H9 (cell line): ENCODE results near the gene NRCAM. TPM values are rescaled to one million over a fixed set of nuclear protein-coding genes. Genes with fewer than 3 reads are reported as not detected.

Experiments used
- DNase-seq: peaks from one replicate; pipeline ENCODE4 v3.0.0-alpha.2; 2017
- H2AFZ ChIP-seq: one replicate; pipeline ENCODE4 v1.6.1; 2013; ENCODE audit warnings: mild to moderate bottlenecking, low read length, control low read depth, moderate library complexity
- H2AK5ac ChIP-seq: 2 replicates; pipeline ENCODE4 v1.6.1; 2013; ENCODE audit warnings: low read length, control low read depth, mixed read lengths; ENCODE audit not compliant: insufficient read length
- H2BK120ac ChIP-seq: one replicate; pipeline ENCODE4 v1.6.1; 2013; ENCODE audit warnings: low read depth, mild to moderate bottlenecking, low read length, control low read depth, inconsistent platforms; ENCODE audit not compliant: poor library complexity, severe bottlenecking
- H2BK12ac ChIP-seq: 2 replicates; pipeline ENCODE4 v1.6.1; 2013; ENCODE audit warnings: low read length, control low read depth, mixed read lengths, low read depth; ENCODE audit not compliant: insufficient read length
- H2BK15ac ChIP-seq: 2 replicates; pipeline ENCODE4 v1.6.1; 2013; ENCODE audit warnings: low read depth, low read length, control low read depth
- H2BK20ac ChIP-seq: one replicate; pipeline ENCODE4 v1.6.1; 2013; ENCODE audit warnings: low read depth, mild to moderate bottlenecking, low read length, control low read depth, inconsistent platforms; ENCODE audit not compliant: poor library complexity, severe bottlenecking
- H2BK5ac ChIP-seq: 2 replicates; pipeline ENCODE4 v1.6.1; 2013; ENCODE audit warnings: low read length, control low read depth, mixed read lengths; ENCODE audit not compliant: insufficient read length
- H3K14ac ChIP-seq: 2 replicates; pipeline ENCODE4 v1.6.1; 2013; ENCODE audit warnings: low read length, control low read depth; ENCODE audit not compliant: insufficient read depth
- H3K18ac ChIP-seq: 2 replicates; pipeline ENCODE4 v1.6.1; 2013; ENCODE audit warnings: low read depth, mild to moderate bottlenecking, mixed read lengths, low read length, control low read depth; ENCODE audit not compliant: insufficient read length
- H3K23ac ChIP-seq: 2 replicates; pipeline ENCODE4 v1.6.1; 2013; ENCODE audit warnings: low read length, control low read depth, mixed read lengths, low read depth; ENCODE audit not compliant: insufficient read length
- H3K23me2 ChIP-seq: 2 replicates; pipeline ENCODE4 v1.6.1; 2013; ENCODE audit warnings: low read depth, mild to moderate bottlenecking, mixed read lengths, low read length, control low read depth; ENCODE audit not compliant: insufficient read length, poor library complexity, severe bottlenecking
- H3K27ac ChIP-seq: 2 replicates; pipeline ENCODE4 v1.5.1; 2013; ENCODE audit warnings: low read length, control low read depth, mixed read lengths, low read depth; ENCODE audit not compliant: insufficient read length
- H3K27me3 ChIP-seq: 2 replicates; pipeline ENCODE4 v1.6.1; 2013; ENCODE audit warnings: low read length, control low read depth, inconsistent platforms; ENCODE audit not compliant: insufficient read depth
- H3K4ac ChIP-seq: 2 replicates; pipeline ENCODE4 v1.6.1; 2013; ENCODE audit warnings: low read depth, mild to moderate bottlenecking, control low read depth, inconsistent platforms, low read length, moderate library complexity
- H3K4me1 ChIP-seq: 2 replicates; pipeline ENCODE4 v1.6.1; 2013; ENCODE audit warnings: low read length, control low read depth, inconsistent platforms; ENCODE audit not compliant: insufficient read depth
- H3K4me2 ChIP-seq: 2 replicates; pipeline ENCODE4 v1.6.1; 2013; ENCODE audit warnings: low read length, control low read depth, mixed read lengths; ENCODE audit not compliant: insufficient read length, insufficient read depth
- H3K56ac ChIP-seq: 2 replicates; pipeline ENCODE4 v1.6.1; 2013; ENCODE audit warnings: low read depth, mild to moderate bottlenecking, mixed read lengths, low read length, control low read depth; ENCODE audit not compliant: insufficient read length
- H3K79me1 ChIP-seq: 2 replicates; pipeline ENCODE4 v1.6.1; 2013; ENCODE audit warnings: low read depth, mild to moderate bottlenecking, moderate library complexity, low read length, control low read depth, inconsistent platforms; ENCODE audit not compliant: insufficient read depth, poor library complexity, severe bottlenecking
- H3K79me2 ChIP-seq: 2 replicates; pipeline ENCODE4 v1.6.1; 2013; ENCODE audit warnings: low read length, control low read depth, inconsistent platforms; ENCODE audit not compliant: insufficient read depth
- H3K9ac ChIP-seq: 2 replicates; pipeline ENCODE4 v1.6.1; 2013; ENCODE audit warnings: low read length, control low read depth, mixed read lengths; ENCODE audit not compliant: insufficient read length; ENCODE audit errors: extremely low read depth
- H3K9me3 ChIP-seq: one replicate; pipeline ENCODE4 v1.6.1; 2013; ENCODE audit warnings: low read depth, low read length, inconsistent platforms; ENCODE audit not compliant: control insufficient read depth
- H3T11ph ChIP-seq: one replicate; pipeline ENCODE4 v1.6.1; 2013; ENCODE audit warnings: mild to moderate bottlenecking, low read length, control low read depth, inconsistent platforms
- H4K20me1 ChIP-seq: one replicate; pipeline ENCODE4 v1.6.1; 2013; ENCODE audit not compliant: control insufficient read depth, insufficient read length, insufficient read depth
- H4K5ac ChIP-seq: 2 replicates; pipeline ENCODE4 v1.6.1; 2013; ENCODE audit warnings: low read depth, mild to moderate bottlenecking, mixed read lengths, low read length, control low read depth; ENCODE audit not compliant: insufficient read length
- H4K8ac ChIP-seq: replicated peaks from 2 replicates; pipeline ENCODE4 v1.6.1; 2013; ENCODE audit warnings: low read length, control low read depth, mixed read lengths, low read depth; ENCODE audit not compliant: insufficient read length
- H4K91ac ChIP-seq: 2 replicates; pipeline ENCODE4 v1.6.1; 2013; ENCODE audit warnings: low read depth, mild to moderate bottlenecking, moderate library complexity, mixed read lengths, low read length, control low read depth; ENCODE audit not compliant: insufficient read length
- H3K27ac Mint-ChIP-seq, 3 experiments: 2 replicates in 2 of 3; 3 replicates in 1 of 3; pipeline ENCODE4 v1.8.0; 2020 to 2021; ENCODE audit warnings: mixed read lengths in 3 of 3, mild to moderate bottlenecking in 1 of 3, moderate library complexity in 1 of 3
- H3K27me3 Mint-ChIP-seq: 2 replicates; pipeline ENCODE4 v1.8.0; 2021; ENCODE audit warnings: low read depth, mild to moderate bottlenecking, moderate library complexity, mixed read lengths
- H3K36me3 Mint-ChIP-seq, 3 experiments: 2 replicates in 2 of 3; 3 replicates in 1 of 3; pipeline ENCODE4 v1.8.0; 2020 to 2021; ENCODE audit warnings: low read depth in 3 of 3, mixed read lengths in 3 of 3; ENCODE audit not compliant: insufficient read depth in 1 of 3
- H3K4me1 Mint-ChIP-seq, 2 experiments: 2 replicates each; pipeline ENCODE4 v1.8.0; 2020; ENCODE audit warnings: mixed read lengths in 2 of 2
- H3K4me3 Mint-ChIP-seq, 2 experiments: 2 replicates in 1 of 2; 3 replicates in 1 of 2; pipeline ENCODE4 v1.8.0; 2020 to 2021; ENCODE audit warnings: mild to moderate bottlenecking in 2 of 2, mixed read lengths in 2 of 2, moderate library complexity in 1 of 2
- H3K9me3 Mint-ChIP-seq, 2 experiments: 2 replicates in 1 of 2; 3 replicates in 1 of 2; pipeline ENCODE4 v1.8.0; 2020; ENCODE audit warnings: mild to moderate bottlenecking in 2 of 2, mixed read lengths in 2 of 2, moderate library complexity in 1 of 2
- WGBS: extraction: QIAGEN DNeasy Blood & Tissue Kit; methylation state at CpG from one replicate; pipeline ENCODE4 v1.1.7; 2013; ENCODE audit warnings: missing lambda C conversion rate, low lambda C conversion rate, mixed read lengths; ENCODE audit not compliant: insufficient read length; ENCODE audit errors: extremely low coverage; 5-methylcytosine and 5-hydroxymethylcytosine counted together
- total RNA-seq: library from RNA; stranded (reverse); gene quantifications from 2 replicates; pipeline ENCODE4 v1.2.1, GENCODE V29; 2021
- TF ChIP-seq, protein P1 (sequence below): fragments of 200-600 bp; sonication (generic); conservative IDR thresholded peaks from 3 replicates; pipeline ENCODE4 v1.8.0; 2021; ENCODE audit warnings: antibody characterized with exemption, mild to moderate bottlenecking

NRCAM gene
- total RNA-seq, 1 experiment from 2014 or later: 2.3 TPM

DNA sequence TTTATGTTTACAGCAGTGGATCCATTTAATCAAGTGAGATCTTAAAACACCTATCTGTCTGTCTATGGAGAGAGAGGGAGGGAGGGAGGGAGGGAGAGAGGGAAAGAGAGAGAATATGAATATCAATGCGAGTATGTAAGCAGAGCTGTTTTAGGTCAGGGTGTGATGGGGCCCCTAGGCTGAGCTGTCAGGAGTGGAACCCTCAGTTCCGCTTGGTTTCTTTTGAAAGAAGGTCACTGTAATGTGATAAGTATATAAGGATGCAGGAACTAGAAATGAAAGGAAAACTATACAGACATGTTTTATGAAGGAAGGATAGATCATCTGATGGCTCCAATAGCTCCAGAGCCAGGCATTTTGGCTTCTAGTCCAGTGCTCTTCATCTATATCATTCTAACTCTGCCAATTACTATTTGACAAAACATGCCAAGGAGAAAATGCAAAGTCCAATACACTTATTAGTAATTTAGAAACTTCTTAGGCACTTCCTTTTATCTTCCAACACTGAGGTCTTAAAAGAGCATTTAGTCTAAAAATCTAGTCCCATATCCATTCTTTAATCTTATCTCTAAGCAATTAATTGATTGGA is 70.3 kb downstream of the NRCAM start:
- Mint-ChIP-seq H3K27ac (no peak overlapping the region), H3K27me3 (no peaks in the 10 kb centered on the region), H3K36me3 (no peaks in the 10 kb centered on the region), H3K4me3 (no peak overlapping the region), H3K4me1 (peaks cover 8 to 16% of the 10 kb centered on the region in 2 experiments; a peak in 3 of 4 replicates), H3K9me3 (peaks cover 3 to 7% of the 10 kb centered on the region in 2 experiments; a peak in 2 of 5 replicates)
- Histone ChIP-seq H3K9me3 (no peaks in the 10 kb centered on the region), H2BK5ac (no peak overlapping the region), H3K4ac (no peak overlapping the region), H3K4me1 (no peaks in the 10 kb centered on the region; the same call in 1 of the 2 replicates), H3T11ph (no peak overlapping the region), H4K5ac (no peak overlapping the region), H3K23ac (no peak overlapping the region), H3K4me2 (no peak overlapping the region), H3K9ac (no peak overlapping the region), H2BK12ac (no peak overlapping the region), H4K8ac (no peak overlapping the region), H3K56ac (no peak overlapping the region), H3K14ac (no peak overlapping the region), H3K79me1 (no peaks in the 10 kb centered on the region), H4K20me1 (no peaks in the 10 kb centered on the region), H3K79me2 (no peaks in the 10 kb centered on the region), H2AK5ac (no peak overlapping the region), H3K27ac (no peak overlapping the region), H2BK120ac (no peak overlapping the region), H3K23me2 (no peaks in the 10 kb centered on the region), H3K18ac (no peak overlapping the region), H3K27me3 (no peaks in the 10 kb centered on the region), H2AFZ (no peak overlapping the region), H2BK20ac (no peak overlapping the region), H4K91ac (no peak overlapping the region), H2BK15ac (no peak overlapping the region)
- no peak for DNase-seq
- WGBS: no CpG with 5 or more reads among the region's 2 CpGs
- TF ChIP-seq, protein P1, sequence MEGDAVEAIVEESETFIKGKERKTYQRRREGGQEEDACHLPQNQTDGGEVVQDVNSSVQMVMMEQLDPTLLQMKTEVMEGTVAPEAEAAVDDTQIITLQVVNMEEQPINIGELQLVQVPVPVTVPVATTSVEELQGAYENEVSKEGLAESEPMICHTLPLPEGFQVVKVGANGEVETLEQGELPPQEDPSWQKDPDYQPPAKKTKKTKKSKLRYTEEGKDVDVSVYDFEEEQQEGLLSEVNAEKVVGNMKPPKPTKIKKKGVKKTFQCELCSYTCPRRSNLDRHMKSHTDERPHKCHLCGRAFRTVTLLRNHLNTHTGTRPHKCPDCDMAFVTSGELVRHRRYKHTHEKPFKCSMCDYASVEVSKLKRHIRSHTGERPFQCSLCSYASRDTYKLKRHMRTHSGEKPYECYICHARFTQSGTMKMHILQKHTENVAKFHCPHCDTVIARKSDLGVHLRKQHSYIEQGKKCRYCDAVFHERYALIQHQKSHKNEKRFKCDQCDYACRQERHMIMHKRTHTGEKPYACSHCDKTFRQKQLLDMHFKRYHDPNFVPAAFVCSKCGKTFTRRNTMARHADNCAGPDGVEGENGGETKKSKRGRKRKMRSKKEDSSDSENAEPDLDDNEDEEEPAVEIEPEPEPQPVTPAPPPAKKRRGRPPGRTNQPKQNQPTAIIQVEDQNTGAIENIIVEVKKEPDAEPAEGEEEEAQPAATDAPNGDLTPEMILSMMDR: no peak
